K562 (cell line): ENCODE data around the gene EHMT2. TPM values are rescaled to one million over a fixed set of nuclear protein-coding genes. Genes with fewer than 3 reads are reported as not detected.

Experiments used
- ATF2 ChIP-seq: sonication (generic); formaldehyde crosslinking; IDR thresholded peaks from 2 replicates; pipeline ENCODE4 v1.8.1; 2022; ENCODE audit warnings: missing genetic modification reagents
- EGR1 ChIP-seq: fragments of 450-650 bp; conservative IDR thresholded peaks from 2 replicates; pipeline ENCODE4 v1.6.1; 2017; ENCODE audit warnings: mild to moderate bottlenecking
- FIP1L1 ChIP-seq: fragments of 200-400 bp; formaldehyde crosslinking; IDR thresholded peaks from 2 replicates; pipeline ENCODE4 v1.6.1; 2018; ENCODE audit warnings: mild to moderate bottlenecking, low read depth, low read length; ENCODE audit not compliant: poor library complexity, severe bottlenecking
- FOXJ2 ChIP-seq: fragments of 200-800 bp; sonication (Bioruptor generic); IDR thresholded peaks from 2 replicates; pipeline ENCODE4 v1.6.1; 2016; ENCODE audit warnings: missing genetic modification characterization, missing compliant biosample characterization
- GABPB2 ChIP-seq: fragments of 250-450 bp; sonication (Bioruptor Pico); conservative IDR thresholded peaks from 2 replicates; pipeline ENCODE4 v1.5.1; 2021; ENCODE audit warnings: mild to moderate bottlenecking
- HOMEZ ChIP-seq: fragments of 250-450 bp; sonication (Bioruptor Pico); IDR thresholded peaks from 2 replicates; pipeline ENCODE4 v1.4.0; 2020; ENCODE audit warnings: mild to moderate bottlenecking, moderate library complexity
- KLF16 ChIP-seq: IDR thresholded peaks from 2 replicates; pipeline ENCODE4 v1.6.1; 2016; ENCODE audit warnings: antibody characterized with exemption
- NFIX ChIP-seq: fragments of 250-450 bp; sonication (Bioruptor Pico); IDR thresholded peaks from 2 replicates; pipeline ENCODE4 v1.4.0; 2020; ENCODE audit warnings: low read depth, mild to moderate bottlenecking, moderate library complexity
- NR1H2 ChIP-seq: sonication (generic); formaldehyde crosslinking; IDR thresholded peaks from 2 replicates; pipeline ENCODE4 v1.4.0; 2020; ENCODE audit warnings: mild to moderate bottlenecking, missing genetic modification reagents
- SMARCA4 ChIP-seq: fragments of 450-650 bp; IDR thresholded peaks from 2 replicates; pipeline ENCODE4 v1.6.1; 2016
- SOX6 ChIP-seq: fragments of 450-650 bp; IDR thresholded peaks from 2 replicates; pipeline ENCODE4 v1.6.1; 2014; ENCODE audit warnings: mild to moderate bottlenecking
- TEAD1 ChIP-seq, 2 experiments: fragments of 450-650 bp in 1 of 2; sonication (generic) in 1 of 2; formaldehyde crosslinking; IDR thresholded peaks; 2 replicates each; pipeline versions ENCODE4 v1.4.0 to v1.8.0; 2020 to 2022; ENCODE audit warnings: mild to moderate bottlenecking in 2 of 2, missing genetic modification reagents in 1 of 2
- TOE1 ChIP-seq, 2 experiments: fragments of 450-650 bp in 1 of 2; sonication (generic) in 1 of 2; formaldehyde crosslinking in 1 of 2; IDR thresholded peaks; 2 replicates each; pipeline versions ENCODE4 v1.7.1 to v1.8.0; 2016 to 2022; ENCODE audit warnings: borderline replicate concordance in 2 of 2, mild to moderate bottlenecking in 2 of 2, antibody characterized with exemption in 1 of 2, inconsistent platforms in 1 of 2, low read depth in 1 of 2, missing genetic modification reagents in 1 of 2, moderate library complexity in 1 of 2
- ZNF124 ChIP-seq: sonication (generic); formaldehyde crosslinking; IDR thresholded peaks from 2 replicates; pipeline ENCODE4 v1.8.1; 2022; ENCODE audit warnings: missing genetic modification reagents
- ZNF311 ChIP-seq: fragments of 250-450 bp; sonication (Bioruptor Pico); IDR thresholded peaks from 2 replicates; pipeline ENCODE4 v1.4.0; 2020; ENCODE audit warnings: mild to moderate bottlenecking, moderate library complexity
- polyA plus RNA-seq, 8 experiments: library from polyadenylated mRNA; depleted of rRNA in 4 of 8; stranded (reverse) in 5 of 8; unstranded in 3 of 8; fragments of >200 nt; fragmentation: Nextera tagmentation in 2 of 8; fragmentation: Illumina TruSeq in 1 of 8; extraction: Ambion mirVana in 2 of 8; extraction: Trizol in 1 of 8; gene quantifications; 2 replicates each; pipeline versions ENCODE4 v1.2.1 to v1.2.3, GENCODE V29; 2011 to 2014; ENCODE audit warnings: inconsistent platforms in 1 of 8, missing spikeins in 1 of 8
- total RNA-seq, 7 experiments: library from RNA; depleted of rRNA in 6 of 7; stranded (reverse); fragments of >200 nt in 6 of 7; fragmentation: Illumina TruSeq in 2 of 7; extraction: Trizol in 2 of 7; gene quantifications; 2 replicates each; pipeline versions ENCODE4 v1.2.1 to v1.2.3, GENCODE V29; 2011 to 2021; ENCODE audit warnings: low replicate concordance in 1 of 7
- TF ChIP-seq, protein P1 (sequence below), 3 experiments: fragments of 200-800 bp in 1 of 3; sonication (Bioruptor generic) in 1 of 3; sonication (generic) in 1 of 3; formaldehyde crosslinking in 1 of 3; IDR thresholded peaks; 2 replicates each; pipeline versions ENCODE4 v1.6.1 to v1.8.0; 2016 to 2022; ENCODE audit warnings: mild to moderate bottlenecking in 2 of 3, missing compliant biosample characterization in 2 of 3, missing genetic modification characterization in 2 of 3, missing genetic modification reagents in 1 of 3
- TF ChIP-seq, protein P2 (sequence below): fragments of 250-450 bp; sonication (Bioruptor Pico); IDR thresholded peaks from 2 replicates; pipeline ENCODE4 v1.9.0; 2021; ENCODE audit warnings: mild to moderate bottlenecking
- TF ChIP-seq, protein P3 (sequence below), 2 experiments: fragments of 450-650 bp; conservative IDR thresholded peaks; 2 replicates each; pipeline ENCODE4 v1.6.1; 2017; ENCODE audit warnings: mild to moderate bottlenecking in 2 of 2, moderate library complexity in 2 of 2

The EHMT2 gene
- total and polyA plus RNA-seq, 9 of the 15 experiments (the other 6 are each of a cell fraction or from before 2014, with no cell fraction given) = 2.1 to 63.8 (median 38.5) TPM

DNA sequence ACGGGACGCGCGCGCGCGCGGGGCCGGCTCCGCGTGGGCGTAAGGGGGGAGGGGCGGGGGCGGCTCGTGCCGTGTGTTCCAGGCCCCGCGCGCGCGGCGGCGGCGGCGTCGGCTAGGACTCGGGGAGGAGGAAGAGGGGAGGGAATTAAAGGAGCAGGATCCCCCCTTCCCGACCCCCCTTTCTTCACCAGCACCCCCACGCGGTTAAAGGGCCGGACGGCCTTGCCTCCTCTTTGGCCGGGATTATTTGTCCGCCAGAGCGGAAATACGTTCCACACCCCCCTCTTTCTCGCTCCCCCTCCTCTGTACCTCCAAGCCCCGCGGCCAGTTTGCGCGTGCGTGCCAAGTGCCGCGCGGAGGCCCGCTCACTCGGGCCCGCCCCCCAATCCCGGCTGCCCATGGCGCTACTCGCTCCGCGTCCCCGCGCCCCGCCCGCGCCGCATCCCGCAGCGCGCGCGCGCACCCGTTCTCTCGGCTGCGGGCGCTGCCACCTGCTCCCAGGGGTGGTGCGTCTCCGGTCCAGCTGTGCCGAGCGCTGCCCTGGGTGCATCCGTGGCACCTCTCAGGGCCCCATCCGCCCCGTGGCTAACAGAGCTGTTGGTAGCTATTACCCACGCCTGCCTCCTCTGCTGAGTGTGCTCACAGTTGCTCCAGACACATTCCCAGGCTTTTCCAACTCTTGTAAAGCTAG is 4.6 kb upstream of the EHMT2 start, which contains the start of gene ZBTB12 (continued):
- TF ChIP-seq TOE1 (IDR thresholded peaks at IDR 0.05; ENCODE audit: borderline replicate concordance) (0 out of 2 replicates have a peak, but pooled peaks have one; percentile 45), TOE1 (CRISPR knock-in tag; IDR thresholded peaks at IDR 0.05; ENCODE audit: borderline replicate concordance, low read depth) (no peak), ZNF124 (CRISPR knock-in tag) (no peak), ATF2 (CRISPR knock-in tag) (no peak), ZNF311 (CRISPR knock-in tag) (no peak), GABPB2 (CRISPR knock-in tag) (no peak), TEAD1 (CRISPR knock-in tag; IDR thresholded peaks at IDR 0.05) (peak in 1 of 2 experiments; percentile 88; a peak in 1 of 4 replicates), NFIX (CRISPR knock-in tag) (no peak), SOX6 (peak; percentile 57; the same call in 1 of the 2 replicates), FIP1L1 (peak; percentile 94), KLF16 (0 out of 2 replicates have a peak, but pooled peaks have one; percentile 7), SMARCA4 (no peak), HOMEZ (CRISPR knock-in tag) (no peak), FOXJ2 (tag) (0 out of 2 replicates have a peak, but pooled peaks have one; percentile 62), NR1H2 (CRISPR knock-in tag) (peak; percentile 85; the same call in 1 of the 2 replicates), EGR1 (peak; percentile 83)
- TF ChIP-seq, protein P1, sequence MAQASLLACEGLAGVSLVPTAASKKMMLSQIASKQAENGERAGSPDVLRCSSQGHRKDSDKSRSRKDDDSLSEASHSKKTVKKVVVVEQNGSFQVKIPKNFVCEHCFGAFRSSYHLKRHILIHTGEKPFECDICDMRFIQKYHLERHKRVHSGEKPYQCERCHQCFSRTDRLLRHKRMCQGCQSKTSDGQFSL (CRISPR knock-in tag; IDR thresholded peaks at IDR 0.05) = peak; percentile 96
- TF ChIP-seq, protein P1 (tag; IDR thresholded peaks at IDR 0.05) = peak in 1 of 2 experiments; percentile 98; a peak in 2 of 4 replicates
- TF ChIP-seq, protein P2, sequence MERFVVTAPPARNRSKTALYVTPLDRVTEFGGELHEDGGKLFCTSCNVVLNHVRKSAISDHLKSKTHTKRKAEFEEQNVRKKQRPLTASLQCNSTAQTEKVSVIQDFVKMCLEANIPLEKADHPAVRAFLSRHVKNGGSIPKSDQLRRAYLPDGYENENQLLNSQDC (CRISPR knock-in tag) = no peak
- TF ChIP-seq, protein P3, sequence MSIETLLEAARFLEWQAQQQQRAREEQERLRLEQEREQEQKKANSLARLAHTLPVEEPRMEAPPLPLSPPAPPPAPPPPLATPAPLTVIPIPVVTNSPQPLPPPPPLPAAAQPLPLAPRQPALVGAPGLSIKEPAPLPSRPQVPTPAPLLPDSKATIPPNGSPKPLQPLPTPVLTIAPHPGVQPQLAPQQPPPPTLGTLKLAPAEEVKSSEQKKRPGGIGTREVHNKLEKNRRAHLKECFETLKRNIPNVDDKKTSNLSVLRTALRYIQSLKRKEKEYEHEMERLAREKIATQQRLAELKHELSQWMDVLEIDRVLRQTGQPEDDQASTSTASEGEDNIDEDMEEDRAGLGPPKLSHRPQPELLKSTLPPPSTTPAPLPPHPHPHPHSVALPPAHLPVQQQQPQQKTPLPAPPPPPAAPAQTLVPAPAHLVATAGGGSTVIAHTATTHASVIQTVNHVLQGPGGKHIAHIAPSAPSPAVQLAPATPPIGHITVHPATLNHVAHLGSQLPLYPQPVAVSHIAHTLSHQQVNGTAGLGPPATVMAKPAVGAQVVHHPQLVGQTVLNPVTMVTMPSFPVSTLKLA (conservative IDR thresholded peaks at IDR 0.05) = peak in 1 of 2 experiments; percentile 27; a peak in 2 of 4 replicates
